NCI-H1436 (cell line): ENCODE measurements around the gene KLRC2.
"Not testable (repeated sequence)": the region's sequence is repeated elsewhere in the genome, so short reads cannot be mapped to it uniquely, and the experiment has no call there.

Experiments used
- DNase-seq: peaks from one replicate; lab custom pipeline; 2025; lab: John Stamatoyannopoulos, UW

The KLRC2 gene

DNA sequence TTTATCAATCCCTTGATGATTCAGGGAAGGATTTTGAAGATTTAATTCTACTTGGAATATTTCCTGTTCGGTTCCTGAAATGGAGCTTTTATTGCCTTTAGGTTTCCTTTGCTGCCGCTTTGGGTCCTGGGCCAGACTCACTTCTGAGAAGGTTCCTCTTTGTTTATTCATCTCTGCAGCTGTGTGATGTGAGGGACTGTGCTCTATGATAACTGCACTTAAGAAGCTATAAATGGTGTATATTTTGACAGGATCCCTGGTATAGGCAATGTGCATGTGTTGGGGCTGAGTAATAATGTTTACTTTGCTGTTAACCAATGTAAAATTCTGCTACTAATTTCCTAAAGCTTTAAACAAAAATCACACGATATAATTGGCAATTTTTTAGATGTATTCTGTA, at the start of gene KLRC2:
KLRC2 (minus strand) TSS at position 195 of the 400 bp plus-strand sequence; CDS start at position 171, 24 bp downstream.
- not testable (repeated sequence) for DNase-seq

DNA sequence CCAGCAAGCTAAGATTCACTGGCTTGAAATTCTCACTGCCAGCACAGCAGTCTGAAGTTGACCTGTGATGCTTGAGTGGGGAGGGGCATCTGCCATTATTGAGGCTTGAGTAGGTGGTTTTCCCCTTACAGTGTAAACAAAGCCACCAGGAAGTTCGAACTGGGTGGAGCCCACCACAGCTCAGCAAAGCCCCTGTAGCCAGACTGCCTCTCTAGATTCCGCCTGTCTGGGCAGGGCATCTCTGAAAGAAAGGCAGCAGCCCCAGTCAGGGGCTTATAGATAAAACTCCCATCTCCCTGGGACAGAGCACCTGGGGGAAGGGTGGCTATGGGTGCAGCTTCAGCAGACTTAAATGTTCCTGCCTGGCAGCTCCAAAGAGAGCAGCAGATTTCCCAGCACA, 46.1 kb upstream of the KLRC2 start:
- DNase-seq: not testable (repeated sequence)

- not testable (repeated sequence) for DNase-seq
Measured at GRCh38 chr12:10472808-10473207, 37.0 kb upstream of the KLRC2 start.

DNA sequence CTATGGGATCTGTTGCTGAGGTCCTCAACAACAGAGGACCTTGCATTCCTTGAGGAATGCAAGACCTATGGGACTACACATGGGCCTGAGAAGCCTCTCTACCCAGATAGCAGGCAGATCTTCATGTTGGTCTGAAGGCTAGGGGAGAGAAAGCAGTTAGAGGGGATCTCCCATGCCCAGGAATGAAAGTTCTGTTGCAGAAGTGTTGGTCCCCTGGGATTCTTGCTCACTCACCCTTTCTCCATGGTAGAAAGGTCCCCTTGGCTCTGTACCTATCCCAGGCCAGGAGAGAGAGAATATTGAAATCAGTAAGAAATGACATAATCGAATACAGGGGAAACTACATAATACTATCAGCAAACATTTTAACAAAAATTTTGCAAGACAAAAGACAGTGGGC, 33.9 kb upstream of the KLRC2 start:
- no peak for DNase-seq

GRCh38 chr12:10466311-10466710, 30.5 kb upstream of the KLRC2 start:
- no peak for DNase-seq

- DNase-seq: no peak
Measured at GRCh38 chr12:10457760-10458159, 21.9 kb upstream of the KLRC2 start.

GRCh38 chr12:10456856-10457255, 21.0 kb upstream of the KLRC2 start:
- DNase-seq: no peak

GRCh38 chr12:10455766-10456165, 20.0 kb upstream of the KLRC2 start:
- no peak for DNase-seq

DNA sequence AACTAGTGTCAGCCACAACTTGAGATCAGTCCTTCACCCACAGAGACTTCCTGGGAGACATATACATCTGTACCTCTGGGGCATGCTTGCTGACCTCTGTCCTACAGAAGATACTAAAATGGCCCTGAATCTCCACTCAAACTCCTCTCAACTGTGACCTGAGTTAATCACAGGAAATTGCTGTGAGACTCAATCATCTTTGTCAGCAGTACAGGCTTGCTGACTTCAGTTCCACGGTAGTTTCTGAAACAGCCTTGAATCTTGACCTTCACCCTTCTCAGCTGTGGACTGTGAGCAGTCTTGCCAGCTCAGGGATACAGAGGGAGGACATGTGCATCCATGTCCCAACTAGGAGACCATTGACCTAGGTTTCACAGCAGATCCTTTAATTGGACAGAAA, 18.7 kb upstream of the KLRC2 start:
- DNase-seq: no peak

GRCh38 chr12:10453156-10453555, 17.3 kb upstream of the KLRC2 start, which contains the start of gene KLRC1:
KLRC1 (minus strand) TSS chr12:10453377; CDS start chr12:10451156, 2,221 bp downstream.
- no peak for DNase-seq

- DNase-seq: no peak
Measured at GRCh38 chr12:10448236-10448635, 12.4 kb upstream of the KLRC2 start.

- DNase-seq: not testable (repeated sequence)
Measured at GRCh38 chr12:10446052-10446451, 10.2 kb upstream of the KLRC2 start.

GRCh38 chr12:10441144-10441543, 5.3 kb upstream of the KLRC2 start:
- DNase-seq: not testable (repeated sequence)

DNA sequence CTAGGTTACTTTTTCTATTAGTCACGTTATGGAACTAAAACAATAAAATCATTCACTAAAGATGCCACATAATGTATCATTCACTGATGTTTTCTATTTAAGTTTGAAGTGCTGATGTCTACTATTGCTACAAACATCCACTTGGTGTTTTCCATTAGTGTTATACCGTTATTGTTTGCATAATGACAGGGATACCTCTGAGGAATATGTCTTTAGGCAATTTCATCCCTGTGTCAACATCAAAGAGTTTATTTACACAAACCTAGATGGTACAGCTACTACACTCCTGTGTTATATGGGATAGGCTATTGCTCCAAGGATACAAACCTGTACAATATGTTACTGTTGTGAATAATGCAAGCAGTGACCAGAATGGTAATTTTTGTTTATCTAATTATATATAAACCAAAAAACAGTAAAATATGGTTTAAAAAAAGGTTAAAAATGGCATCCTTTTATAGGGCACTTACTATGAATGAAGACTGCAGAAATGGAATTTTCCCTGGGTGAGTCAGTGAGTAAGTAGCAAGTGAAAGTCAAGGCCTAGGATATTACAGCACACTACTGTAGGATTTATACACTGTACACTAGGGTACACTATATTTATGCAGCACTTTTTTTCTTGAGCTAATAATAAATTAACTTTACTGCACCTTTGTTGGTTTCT, 3.9 kb upstream of the KLRC2 start:
- not testable (repeated sequence) for DNase-seq

GRCh38 chr12:10437601-10438000, 1.8 kb upstream of the KLRC2 start:
- not testable (repeated sequence) for DNase-seq

DNA sequence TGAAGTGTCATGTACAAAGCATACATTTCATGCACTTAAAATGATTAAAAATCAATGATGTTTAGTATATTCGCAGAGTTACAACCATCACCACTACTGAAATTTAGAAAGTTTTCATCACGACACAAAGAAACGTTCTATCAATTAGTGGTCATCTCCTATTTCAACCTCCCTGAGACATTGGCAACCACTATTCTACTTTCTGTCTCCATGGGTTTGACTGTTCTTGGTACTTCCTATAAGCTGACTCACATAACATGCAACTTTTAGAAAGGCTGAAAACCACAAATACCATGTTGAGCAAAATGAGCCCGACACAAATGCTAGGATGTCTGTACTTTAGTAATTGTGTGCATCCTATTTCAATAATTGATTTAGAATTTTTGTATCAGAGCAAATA, 5.2 kb downstream of the KLRC2 start:
- not testable (repeated sequence) for DNase-seq

GRCh38 chr12:10425938-10426337, 9.9 kb downstream of the KLRC2 start:
- DNase-seq: not testable (repeated sequence)

DNA sequence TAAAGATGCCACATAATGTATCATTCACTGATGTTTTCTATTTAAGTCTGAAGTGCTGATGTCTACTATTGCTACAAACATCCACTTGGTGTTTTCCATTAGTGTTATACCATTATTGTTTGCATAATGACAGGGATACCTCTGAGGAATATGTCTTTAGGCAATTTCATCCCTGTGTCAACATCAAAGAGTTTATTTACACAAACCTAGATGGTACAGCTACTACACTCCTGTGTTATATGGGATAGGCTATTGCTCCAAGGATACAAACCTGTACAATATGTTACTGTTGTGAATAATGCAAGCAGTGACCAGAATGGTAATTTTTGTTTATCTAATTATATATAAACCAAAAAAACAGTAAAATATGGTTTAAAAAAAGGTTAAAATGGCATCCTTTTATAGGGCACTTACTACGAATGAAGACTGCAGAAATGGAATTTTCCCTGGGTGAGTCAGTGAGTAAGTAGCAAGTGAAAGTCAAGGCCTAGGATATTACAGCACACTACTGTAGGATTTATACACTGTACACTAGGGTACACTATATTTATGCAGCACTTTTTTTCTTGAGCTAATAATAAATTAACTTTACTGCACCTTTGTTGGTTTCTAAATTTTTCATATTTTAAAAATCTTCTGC, 11.4 kb downstream of the KLRC2 start:
- DNase-seq: not testable (repeated sequence)

- DNase-seq: not testable (repeated sequence)
Measured at GRCh38 chr12:10422159-10422558, 13.7 kb downstream of the KLRC2 start.

DNA sequence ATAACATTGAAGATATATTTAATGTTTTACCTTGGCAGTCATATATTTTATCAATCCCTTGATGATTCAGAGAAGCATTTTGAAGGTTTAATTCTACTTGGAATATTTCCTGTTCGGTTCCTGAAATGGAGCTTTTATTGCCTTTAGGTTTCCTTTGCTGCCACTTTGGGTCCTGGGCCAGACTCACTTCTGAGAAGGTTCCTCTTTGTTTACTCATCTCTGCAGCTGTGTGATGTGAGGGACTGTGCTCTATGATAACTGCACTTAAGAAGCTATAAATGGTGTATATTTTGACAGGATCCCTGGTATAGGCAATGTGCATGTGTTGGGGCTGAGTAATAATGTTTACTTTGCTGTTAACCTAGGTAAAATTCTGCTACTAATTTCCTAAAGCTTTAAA, 15.5 kb downstream of the KLRC2 start, which contains the start of gene KLRC3:
KLRC3 (minus strand) TSS at position 262 of the 400 bp plus-strand sequence; CDS start at position 217, 45 bp downstream.
- not testable (repeated sequence) for DNase-seq

DNA sequence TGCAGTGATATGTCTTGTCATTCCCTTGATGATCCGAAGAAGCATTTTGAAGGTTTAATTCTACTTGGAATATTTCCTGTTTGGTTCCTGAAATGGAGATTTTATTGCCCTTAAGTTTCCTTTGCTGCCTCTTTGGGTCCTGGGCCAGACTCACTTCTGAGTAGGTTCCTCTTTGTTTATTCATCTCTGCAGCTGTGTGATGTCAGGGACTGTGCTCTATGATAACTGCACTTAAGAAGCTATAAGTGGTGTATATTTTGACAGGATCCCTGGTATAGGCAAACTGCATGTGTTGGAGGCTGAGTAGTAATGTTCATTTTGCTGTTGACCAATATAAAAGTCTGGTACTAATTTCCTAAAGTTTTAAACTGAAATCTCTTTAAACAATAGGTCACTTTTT, 26.4 kb downstream of the KLRC2 start, which contains the start of gene KLRC4:
KLRC4 (minus strand) TSS at position 366 of the 400 bp plus-strand sequence; CDS start at position 184, 182 bp downstream.
- DNase-seq: no peak

DNA sequence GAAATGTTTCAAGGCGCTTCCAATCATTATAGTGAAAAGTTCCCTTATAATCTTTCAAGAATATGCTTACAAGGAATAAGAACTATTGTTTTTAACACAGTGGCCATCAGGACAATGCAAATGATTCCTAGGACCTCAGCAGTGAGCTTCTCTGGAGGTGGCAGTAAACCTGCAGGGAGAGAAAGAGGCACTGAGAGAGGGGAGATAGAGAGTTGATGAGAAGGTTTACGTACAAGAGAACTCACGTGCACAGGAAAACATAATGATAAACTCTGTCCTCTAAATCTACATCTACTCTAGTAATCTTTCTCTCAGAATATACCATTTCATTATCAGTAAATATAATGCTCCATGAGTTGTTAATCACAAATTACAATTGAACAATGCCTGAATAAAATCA, 27.0 kb downstream of the KLRC2 start:
- no peak for DNase-seq

DNA sequence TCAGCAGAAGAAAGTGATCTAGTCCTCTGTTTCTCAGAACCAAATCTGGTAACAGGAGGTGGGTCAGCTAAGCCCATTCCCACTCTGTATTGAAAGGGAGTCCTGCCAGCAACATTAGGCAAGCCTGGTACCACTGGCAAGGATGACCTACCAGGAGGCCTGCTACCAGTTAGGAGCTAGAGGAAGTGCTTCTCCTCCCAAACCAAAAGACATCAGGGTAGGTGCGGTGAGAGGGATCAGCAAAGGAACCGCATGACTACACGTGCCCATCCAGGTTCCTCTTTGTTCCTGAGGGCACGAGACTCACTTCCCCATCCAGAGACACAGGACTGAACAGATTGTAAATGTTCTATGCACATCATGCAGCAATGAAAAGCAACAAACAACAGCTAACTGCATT, 29.1 kb downstream of the KLRC2 start:
- no peak for DNase-seq
